ENCODE results near the gene ARCN1. TPM values are rescaled to one million over a fixed set of nuclear protein-coding genes. Genes with fewer than 3 reads are reported as not detected.
A peak's percentile ranks its signal among the peaks of the same experiment; 100 is the strongest.

Gene ARCN1
- total and polyA plus RNA-seq, 9 of the 15 experiments (the other 6 are each of a cell fraction or from before 2014, with no cell fraction given): 30.0 to 224 (median 76.4) TPM

DNA sequence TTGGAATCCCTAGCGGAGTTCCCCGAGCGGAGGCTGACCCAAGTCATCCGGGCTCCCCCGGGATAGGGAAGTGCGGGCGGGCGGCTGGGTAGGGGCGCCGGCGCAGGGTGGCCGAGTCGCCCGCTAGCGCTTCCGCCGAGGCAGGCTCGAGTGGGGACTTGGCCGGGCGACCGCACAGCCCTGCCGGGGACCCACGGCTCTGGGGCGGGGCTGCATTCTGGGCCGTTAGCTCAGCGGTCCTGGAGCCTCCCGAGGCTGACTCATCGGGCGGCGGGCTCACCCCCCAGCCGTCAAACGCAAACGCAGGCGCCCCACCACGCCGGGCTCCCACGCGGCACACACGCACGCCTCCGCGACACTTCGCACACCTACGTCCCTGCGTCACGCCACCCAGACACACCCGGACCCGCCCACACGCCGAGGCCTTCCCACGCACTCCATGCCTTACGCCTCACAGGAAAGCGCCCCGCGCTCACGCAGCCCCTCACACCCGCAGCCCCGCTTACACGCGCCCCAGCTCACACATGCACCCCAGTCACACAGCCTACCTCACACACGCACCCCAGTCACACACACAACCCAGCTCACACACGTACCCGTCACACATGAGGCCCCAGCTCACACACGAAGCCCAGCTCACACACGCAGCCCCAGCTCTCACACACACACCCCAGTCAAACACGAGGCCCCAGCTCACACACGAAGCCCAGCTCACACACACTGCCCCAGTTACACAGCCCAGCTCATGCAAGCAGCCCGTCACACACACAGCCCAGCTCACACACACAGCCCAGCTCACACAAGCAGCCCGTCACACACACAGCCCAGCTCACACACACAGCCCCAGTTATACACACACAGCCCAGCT is 36.4 kb downstream of the ARCN1 start (continued):
- TF ChIP-seq BRCA1 (IDR thresholded peaks at IDR 0.05): no peak
- no peak for TF ChIP-seq BRCA1 (CRISPR knock-in tag; IDR thresholded peaks at IDR 0.05)
- TF ChIP-seq, protein P1, sequence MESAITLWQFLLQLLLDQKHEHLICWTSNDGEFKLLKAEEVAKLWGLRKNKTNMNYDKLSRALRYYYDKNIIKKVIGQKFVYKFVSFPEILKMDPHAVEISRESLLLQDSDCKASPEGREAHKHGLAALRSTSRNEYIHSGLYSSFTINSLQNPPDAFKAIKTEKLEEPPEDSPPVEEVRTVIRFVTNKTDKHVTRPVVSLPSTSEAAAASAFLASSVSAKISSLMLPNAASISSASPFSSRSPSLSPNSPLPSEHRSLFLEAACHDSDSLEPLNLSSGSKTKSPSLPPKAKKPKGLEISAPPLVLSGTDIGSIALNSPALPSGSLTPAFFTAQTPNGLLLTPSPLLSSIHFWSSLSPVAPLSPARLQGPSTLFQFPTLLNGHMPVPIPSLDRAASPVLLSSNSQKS (CRISPR knock-in tag; IDR thresholded peaks at IDR 0.05): no peak
- no peak for TF ChIP-seq KLF16 (IDR thresholded peaks at IDR 0.05)
- 0 out of 2 replicates have a peak, but pooled peaks have one; percentile 51 for TF ChIP-seq CC2D1A (IDR thresholded peaks at IDR 0.05)
- TF ChIP-seq, protein P2, sequence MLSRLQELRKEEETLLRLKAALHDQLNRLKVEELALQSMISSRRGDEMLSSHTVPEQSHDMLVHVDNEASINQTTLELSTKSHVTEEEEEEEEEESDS (CRISPR knock-in tag; IDR thresholded peaks at IDR 0.05): no peak
- peak; percentile 49; the same call in 1 of the 2 replicates for TF ChIP-seq ZNF12 (CRISPR knock-in tag; IDR thresholded peaks at IDR 0.05)
- TF ChIP-seq, protein P3, sequence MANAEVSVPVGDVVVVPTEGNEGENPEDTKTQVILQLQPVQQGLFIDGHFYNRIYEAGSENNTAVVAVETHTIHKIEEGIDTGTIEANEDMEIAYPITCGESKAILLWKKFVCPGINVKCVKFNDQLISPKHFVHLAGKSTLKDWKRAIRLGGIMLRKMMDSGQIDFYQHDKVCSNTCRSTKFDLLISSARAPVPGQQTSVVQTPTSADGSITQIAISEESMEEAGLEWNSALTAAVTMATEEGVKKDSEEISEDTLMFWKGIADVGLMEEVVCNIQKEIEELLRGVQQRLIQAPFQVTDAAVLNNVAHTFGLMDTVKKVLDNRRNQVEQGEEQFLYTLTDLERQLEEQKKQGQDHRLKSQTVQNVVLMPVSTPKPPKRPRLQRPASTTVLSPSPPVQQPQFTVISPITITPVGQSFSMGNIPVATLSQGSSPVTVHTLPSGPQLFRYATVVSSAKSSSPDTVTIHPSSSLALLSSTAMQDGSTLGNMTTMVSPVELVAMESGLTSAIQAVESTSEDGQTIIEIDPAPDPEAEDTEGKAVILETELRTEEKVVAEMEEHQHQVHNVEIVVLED (CRISPR knock-in tag; IDR thresholded peaks at IDR 0.05): peak; percentile 91
- TF ChIP-seq HNRNPLL (IDR thresholded peaks at IDR 0.05; ENCODE audit: low read depth, low read length, poor library complexity, severe bottlenecking): no peak
- 0 out of 2 replicates have a peak, but pooled peaks have one; percentile 29 for TF ChIP-seq ZNF766 (CRISPR knock-in tag; conservative IDR thresholded peaks at IDR 0.05)
- TF ChIP-seq, protein P4, sequence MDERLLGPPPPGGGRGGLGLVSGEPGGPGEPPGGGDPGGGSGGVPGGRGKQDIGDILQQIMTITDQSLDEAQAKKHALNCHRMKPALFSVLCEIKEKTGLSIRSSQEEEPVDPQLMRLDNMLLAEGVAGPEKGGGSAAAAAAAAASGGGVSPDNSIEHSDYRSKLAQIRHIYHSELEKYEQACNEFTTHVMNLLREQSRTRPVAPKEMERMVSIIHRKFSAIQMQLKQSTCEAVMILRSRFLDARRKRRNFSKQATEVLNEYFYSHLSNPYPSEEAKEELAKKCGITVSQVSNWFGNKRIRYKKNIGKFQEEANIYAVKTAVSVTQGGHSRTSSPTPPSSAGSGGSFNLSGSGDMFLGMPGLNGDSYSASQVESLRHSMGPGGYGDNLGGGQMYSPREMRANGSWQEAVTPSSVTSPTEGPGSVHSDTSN (CRISPR knock-in tag; IDR thresholded peaks at IDR 0.05; ENCODE audit: low read depth): no peak
- TF ChIP-seq, protein P4 (tag; conservative IDR thresholded peaks at IDR 0.05; ENCODE audit: low read depth): no peak
- TF ChIP-seq YY1 (IDR thresholded peaks at IDR 0.05; ENCODE audit: borderline replicate concordance in 1 of 3, control insufficient read depth in 1 of 3, extremely low read depth in 1 of 3, insufficient read depth in 3 of 3, insufficient read length in 1 of 3, insufficient replicate concordance in 2 of 3, low read depth in 1 of 3, low read length in 2 of 3): peak in 1 of 3 experiments; percentile 50
- no peak for TF ChIP-seq ZNF77 (CRISPR knock-in tag; IDR thresholded peaks at IDR 0.05)
- no peak for TF ChIP-seq PPARD (CRISPR knock-in tag; IDR thresholded peaks at IDR 0.05)
- TF ChIP-seq TOE1 (IDR thresholded peaks at IDR 0.05; ENCODE audit: borderline replicate concordance): no peak; the same call in none of the 2 replicates
- peak; percentile 82; the same call in 1 of the 2 replicates for TF ChIP-seq TOE1 (CRISPR knock-in tag; IDR thresholded peaks at IDR 0.05; ENCODE audit: borderline replicate concordance, low read depth)
- TF ChIP-seq E2F3 (CRISPR knock-in tag; IDR thresholded peaks at IDR 0.05): peak; percentile 61; the same call in 1 of the 2 replicates
- no peak for TF ChIP-seq SLC30A9 (CRISPR knock-in tag; IDR thresholded peaks at IDR 0.05)
- TF ChIP-seq EGR1 (conservative IDR thresholded peaks at IDR 0.05): peak; percentile 100
- TF ChIP-seq ERF (CRISPR knock-in tag; IDR thresholded peaks at IDR 0.05): 0 out of 2 replicates have a peak, but pooled peaks have one; percentile 39
- no peak for TF ChIP-seq FOXM1 (IDR thresholded peaks at IDR 0.05; ENCODE audit: low read depth)
- TF ChIP-seq FOXM1 (CRISPR knock-in tag; IDR thresholded peaks at IDR 0.05; ENCODE audit: low read depth): no peak; the same call in 1 of the 2 replicates

Measured in K562 (cell line).